PC-3 (cell line): ENCODE measurements around the gene RUBCN. TPM values are rescaled to one million over a fixed set of nuclear protein-coding genes. Genes with fewer than 3 reads are reported as not detected.

ENCODE experiments used
- ATAC-seq: fragments of 200-7000 bp; cut with Tn5 transposase; 2 replicates; pipeline ENCODE4 v1.9.1; 2020; ENCODE audit warnings: mild to moderate bottlenecking, moderate library complexity
- BruUV-seq: library from RNA; stranded (reverse); fragments of 400-500 nt; replicated peaks from 2 replicates; lab custom pipeline; 2021; lab: Mats Ljungman, UMichigan
- CTCF ChIA-PET: fragments of 300-600 bp; sonication (Branson Sonifier 250); formaldehyde crosslinking; loops from one replicate; lab custom pipeline; 2022; ENCODE audit warnings: antibody characterized with exemption; lab: Charles Lee
- POLR2A ChIA-PET: fragments of 300-600 bp; sonication (Branson Sonifier 250); formaldehyde crosslinking; loops from one replicate; lab custom pipeline; 2022; ENCODE audit warnings: antibody characterized with exemption; ENCODE audit not compliant: unreplicated experiment; lab: Charles Lee
- DNase-seq: peaks from one replicate; pipeline ENCODE4 v3.0.0-alpha.2; 2015
- H2AFZ ChIP-seq: fragments of 300-600 bp; sonication (generic); 2 replicates; pipeline ENCODE4 v1.6.0; 2016; ENCODE audit warnings: antibody characterized with exemption, low read length
- H3F3A ChIP-seq: fragments of 300-600 bp; sonication (generic); one replicate; pipeline ENCODE4 v1.6.0; 2017; ENCODE audit warnings: antibody characterized with exemption, low read length, control low read depth, mild to moderate bottlenecking; ENCODE audit not compliant: unreplicated experiment
- H3K27ac ChIP-seq: fragments of 300-600 bp; sonication (generic); 2 replicates; pipeline ENCODE4 v1.5.1; 2016; ENCODE audit warnings: mild to moderate bottlenecking, low read length
- H3K27me3 ChIP-seq: fragments of 300-600 bp; sonication (generic); 2 replicates; pipeline ENCODE4 v1.6.1; 2016; ENCODE audit warnings: low read length, mixed read lengths
- H3K36me3 ChIP-seq: fragments of 300-600 bp; sonication (generic); 2 replicates; pipeline ENCODE4 v1.6.1; 2016; ENCODE audit warnings: low read depth, mixed run types, low read length, mixed read lengths
- H3K4me1 ChIP-seq: fragments of 300-600 bp; sonication (generic); 2 replicates; pipeline ENCODE4 v1.5.1; 2016; ENCODE audit warnings: low read length; ENCODE audit not compliant: insufficient read depth
- H3K4me2 ChIP-seq: fragments of 300-600 bp; sonication (generic); 2 replicates; pipeline ENCODE4 v1.6.0; 2016; ENCODE audit warnings: low read length
- H3K4me3 ChIP-seq: fragments of 300-600 bp; sonication (generic); 2 replicates; pipeline ENCODE4 v1.5.1; 2016; ENCODE audit warnings: mild to moderate bottlenecking, low read length, mixed read lengths
- H3K79me2 ChIP-seq: fragments of 300-600 bp; sonication (generic); 2 replicates; pipeline ENCODE4 v1.6.1; 2017; ENCODE audit warnings: low read length, mixed read lengths
- H3K9ac ChIP-seq: fragments of 300-600 bp; sonication (generic); 2 replicates; pipeline ENCODE4 v1.6.0; 2016; ENCODE audit warnings: mild to moderate bottlenecking, low read length
- H3K9me2 ChIP-seq: fragments of 300-600 bp; sonication (generic); replicated peaks from 2 replicates; pipeline ENCODE4 v1.6.1; 2016; ENCODE audit warnings: mixed run types, low read length, mixed read lengths
- H3K9me3 ChIP-seq: fragments of 300-600 bp; sonication (generic); 2 replicates; pipeline ENCODE4 v1.6.1; 2016; ENCODE audit warnings: low read length, mixed read lengths
- H4K20me1 ChIP-seq: fragments of 300-600 bp; sonication (generic); 2 replicates; pipeline ENCODE4 v1.6.1; 2016; ENCODE audit warnings: low read length, mixed read lengths
- EZH2 ChIP-seq: fragments of 300-600 bp; sonication (generic); IDR thresholded peaks from one replicate; pipeline ENCODE4 v1.6.1; 2017; ENCODE audit warnings: antibody characterized with exemption, mild to moderate bottlenecking, low read length; ENCODE audit not compliant: unreplicated experiment
- EZH2phosphoT487 ChIP-seq: fragments of 300-600 bp; sonication (generic); IDR thresholded peaks from 2 replicates; pipeline ENCODE4 v1.6.1; 2018; ENCODE audit warnings: mild to moderate bottlenecking, antibody characterized with exemption, low read length, borderline replicate concordance
- intact Hi-C: fragments of 100-400 bp; cut with micrococcal nuclease; formaldehyde crosslinking; loops from 2 replicates; pipeline ENCODE4 v1.9.0; 2023
- total RNA-seq: library from RNA; depleted of rRNA; stranded (reverse); fragments of >200 nt; gene quantifications from 2 replicates; pipeline ENCODE4 v1.2.3, GENCODE V29; 2014
- TF ChIP-seq, protein P1 (sequence below): fragments of 300-600 bp; sonication (generic); conservative IDR thresholded peaks from 2 replicates; pipeline ENCODE4 v1.5.1; 2017; ENCODE audit warnings: antibody characterized with exemption, low read depth, mild to moderate bottlenecking, low read length

RUBCN gene
- total RNA-seq, 1 experiment from 2014 or later: 24.5 TPM

DNA sequence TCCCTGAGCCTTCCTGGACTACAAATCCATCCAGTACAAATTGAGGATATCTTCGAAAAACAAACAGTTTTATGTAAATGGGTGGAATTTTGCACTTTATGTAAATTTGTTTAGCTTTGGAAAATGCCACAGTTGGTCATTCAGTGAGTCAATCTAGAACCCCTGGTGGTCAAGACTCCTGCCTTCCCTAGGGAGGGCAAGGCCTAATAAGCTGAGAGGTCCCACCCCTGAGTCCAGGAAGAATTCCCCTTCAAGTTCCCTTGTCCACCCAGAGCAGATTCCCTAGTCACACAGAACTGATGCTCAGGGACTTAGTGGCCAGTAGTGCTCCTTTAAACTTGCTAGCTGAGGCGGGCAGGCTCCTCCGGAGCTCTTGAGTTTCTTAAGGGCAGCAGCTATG lies 6.1 kb upstream of the RUBCN start:
- BruUV-seq: no TSS peak

DNA sequence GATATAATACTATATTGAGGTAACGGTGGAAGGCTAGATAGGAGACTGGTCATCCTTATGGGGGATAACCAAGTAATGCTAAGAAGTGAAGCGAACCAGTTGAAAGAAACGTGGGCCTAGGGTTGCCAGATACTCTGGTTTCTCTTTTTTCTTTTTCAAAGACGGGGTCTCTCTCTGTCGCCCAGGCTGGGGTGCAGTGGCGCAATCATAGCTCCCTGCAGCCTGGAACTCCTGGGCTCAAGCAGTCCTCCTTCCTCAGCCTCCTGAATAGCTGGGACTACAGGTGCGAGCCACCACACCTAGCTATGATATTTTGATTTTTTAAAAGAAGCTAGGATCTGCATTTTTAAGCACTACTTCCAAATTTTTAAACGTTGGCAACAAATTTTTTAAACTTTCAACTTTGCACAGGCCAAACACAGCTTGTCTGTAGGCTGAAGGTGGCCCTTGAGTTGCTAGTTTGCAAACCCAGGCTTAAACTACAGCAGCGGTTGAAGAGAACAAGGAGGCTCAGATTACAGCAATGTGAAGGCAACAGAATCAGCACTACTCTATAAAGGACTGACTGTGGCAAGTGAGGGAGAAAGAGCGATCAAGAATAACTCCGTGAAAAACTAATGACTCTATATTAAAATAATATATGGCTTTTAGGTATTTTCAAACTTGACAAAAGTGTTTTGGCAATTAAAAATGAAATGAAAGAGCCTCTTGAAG lies 1.2 kb upstream of the RUBCN start:
- H3K9me3 ChIP-seq: no peaks in the 10 kb centered on the region
- DNase-seq: no peak

More for the DNA sequence above, 6.1 kb upstream of the RUBCN start:
- intact Hi-C loops: no loop called here
- TF ChIP-seq EZH2 (no peak), EZH2phosphoT487 (no peak)
- TF ChIP-seq, protein P1, sequence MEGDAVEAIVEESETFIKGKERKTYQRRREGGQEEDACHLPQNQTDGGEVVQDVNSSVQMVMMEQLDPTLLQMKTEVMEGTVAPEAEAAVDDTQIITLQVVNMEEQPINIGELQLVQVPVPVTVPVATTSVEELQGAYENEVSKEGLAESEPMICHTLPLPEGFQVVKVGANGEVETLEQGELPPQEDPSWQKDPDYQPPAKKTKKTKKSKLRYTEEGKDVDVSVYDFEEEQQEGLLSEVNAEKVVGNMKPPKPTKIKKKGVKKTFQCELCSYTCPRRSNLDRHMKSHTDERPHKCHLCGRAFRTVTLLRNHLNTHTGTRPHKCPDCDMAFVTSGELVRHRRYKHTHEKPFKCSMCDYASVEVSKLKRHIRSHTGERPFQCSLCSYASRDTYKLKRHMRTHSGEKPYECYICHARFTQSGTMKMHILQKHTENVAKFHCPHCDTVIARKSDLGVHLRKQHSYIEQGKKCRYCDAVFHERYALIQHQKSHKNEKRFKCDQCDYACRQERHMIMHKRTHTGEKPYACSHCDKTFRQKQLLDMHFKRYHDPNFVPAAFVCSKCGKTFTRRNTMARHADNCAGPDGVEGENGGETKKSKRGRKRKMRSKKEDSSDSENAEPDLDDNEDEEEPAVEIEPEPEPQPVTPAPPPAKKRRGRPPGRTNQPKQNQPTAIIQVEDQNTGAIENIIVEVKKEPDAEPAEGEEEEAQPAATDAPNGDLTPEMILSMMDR: no peak
- H3K4me3 ChIP-seq: no peak overlapping the region
- no peaks in the 10 kb centered on the region for H4K20me1 ChIP-seq
- 0 out of 2 replicates have a peak, but pooled peaks cover 2% of the 10 kb centered on the region for H3K79me2 ChIP-seq
- no peak overlapping the region for H3K4me2 ChIP-seq
- peaks cover 4% of the 10 kb centered on the region for H3K4me1 ChIP-seq
- no peaks in the 10 kb centered on the region for H3F3A ChIP-seq
- H3K9me3 ChIP-seq: no peaks in the 10 kb centered on the region
- DNase-seq (no peak), ATAC-seq (no peak)
- ChIA-PET CTCF (interaction anchor here (0.6 kb wide), 1 partner anchor 10 kb away, joined by 3 read pairs; no protein-coding TSS in a partner anchor), POLR2A (interaction anchor here (0.6 kb wide), 1 partner anchor 30 kb away, joined by 6 read pairs; no protein-coding TSS in a partner anchor)
- no peaks in the 10 kb centered on the region for H3K36me3 ChIP-seq
- no peaks in the 10 kb centered on the region for H3K9me2 ChIP-seq
- H2AFZ ChIP-seq: no peak overlapping the region
- H3K27me3 ChIP-seq: no peaks in the 10 kb centered on the region
- H3K9ac ChIP-seq: no peak overlapping the region
- H3K27ac ChIP-seq: no peak overlapping the region

More for the DNA sequence above, 1.2 kb upstream of the RUBCN start:
- H3K27me3 ChIP-seq: no peaks in the 10 kb centered on the region
- peaks cover 18% of the 10 kb centered on the region for H3K4me1 ChIP-seq
- H3K4me2 ChIP-seq: peak overlapping the region; percentile 97
- intact Hi-C loops: loop anchor here (1.0 kb wide), 1 partner anchor 11 kb away; the partner anchor contains the start of gene FYTTD1
- peak overlapping the region; percentile 100 for H2AFZ ChIP-seq
- H3K79me2 ChIP-seq: peaks cover 42% of the 10 kb centered on the region
- no TSS peak for BruUV-seq
- TF ChIP-seq EZH2: no peak
- TF ChIP-seq EZH2phosphoT487: no peak
- TF ChIP-seq, protein P1: no peak
- H3K4me3 ChIP-seq: peak overlapping the region; percentile 97
- ChIA-PET POLR2A (no interaction called here), CTCF (no interaction called here)
- H3K9ac ChIP-seq: peak overlapping the region; percentile 84
- H3K36me3 ChIP-seq: no peaks in the 10 kb centered on the region
- no peaks in the 10 kb centered on the region for H3F3A ChIP-seq
- no peak for ATAC-seq
- no peak overlapping the region for H3K27ac ChIP-seq
- H3K9me2 ChIP-seq: no peaks in the 10 kb centered on the region
- no peaks in the 10 kb centered on the region for H4K20me1 ChIP-seq
